ENCODE data around the gene HES7. TPM values are rescaled to one million over a fixed set of nuclear protein-coding genes. Genes with fewer than 3 reads are reported as not detected.

The HES7 gene
- polyA plus RNA-seq, 1 of the 3 experiments (the other 2 are of a cell fraction): 1.2 TPM

- TF ChIP-seq YY1 (IDR thresholded peaks at IDR 0.05; ENCODE audit: low read depth): no peak
These were observed 18.4 kb upstream of the HES7 start (continued) for GRCh38 chr17:8142158-8142886.

- H3K4me3 ChIP-seq (ENCODE audit: low read depth in 2 of 2, low read length in 1 of 2): no peak overlapping the region
- no peak overlapping the region for H3K9ac ChIP-seq
- CTCF ChIA-PET: interaction anchor here (0.6 to 9.5 kb wide), 5 partner anchors 17 to 1522 kb away, joined by 3 to 98 read pairs (median 3); partner anchors contain the start of genes ALOXE3 and VAMP2
- no peak for DNase-seq
- TF ChIP-seq RXRA (IDR thresholded peaks at IDR 0.05; ENCODE audit: borderline replicate concordance, low read depth): no peak
- TF ChIP-seq CTCF (IDR thresholded peaks at IDR 0.05): no peak
- TF ChIP-seq MXI1 (IDR thresholded peaks at IDR 0.05; ENCODE audit: low read depth, low read length): no peak
- H4K20me1 ChIP-seq (ENCODE audit: insufficient read depth): peaks cover 8% of the 10 kb centered on the region; the same call in 1 of the 2 replicates
- H3F3A ChIP-seq (replicated peaks; ENCODE audit: insufficient read depth): peaks cover 27% of the 10 kb centered on the region
- WGBS (ENCODE audit: low lambda C conversion rate): 96% methylated on average over 9 of the region's 11 CpGs
- peaks cover 20 to 47% of the 10 kb centered on the region in 2 experiments for H3K36me3 ChIP-seq (replicated peaks in 1 of 2; ENCODE audit: control insufficient read depth in 1 of 2, insufficient read depth in 2 of 2, low read length in 1 of 2)
- POLR2A ChIA-PET: interaction anchor here (1.7 kb wide), 1 partner anchor 15 kb away, joined by 6 read pairs; no protein-coding TSS in a partner anchor
- H3K9me3 ChIP-seq: no peaks in the 10 kb centered on the region
- H3K27ac ChIP-seq (ENCODE audit: low read depth in 2 of 2, low read length in 1 of 2): no peak overlapping the region
- H3K79me2 ChIP-seq (ENCODE audit: insufficient read depth): no peaks in the 10 kb centered on the region
- H3K4me2 ChIP-seq: no peak overlapping the region
- no peaks in the 10 kb centered on the region for H3K9me2 ChIP-seq
- no peak overlapping the region for H2AFZ ChIP-seq (ENCODE audit: low read depth)
- no peaks in the 10 kb centered on the region for H3K27me3 ChIP-seq (ENCODE audit: insufficient read depth)
- peaks cover 0 to 5% of the 10 kb centered on the region in 2 experiments; a peak in 1 of 4 replicates for H3K4me1 ChIP-seq (ENCODE audit: control insufficient read depth in 1 of 2, insufficient read depth in 2 of 2, low read depth in 1 of 2, low read length in 1 of 2)
These were observed 17.8 kb upstream of the HES7 start for GRCh38 chr17:8141741-8142140.

- no peak for TF ChIP-seq TEAD4 (IDR thresholded peaks at IDR 0.05; ENCODE audit: borderline replicate concordance, insufficient read depth)
- TF ChIP-seq CHD2 (IDR thresholded peaks at IDR 0.05; ENCODE audit: low read length, partially characterized antibody): no peak
- TF ChIP-seq POLR2AphosphoS5 (IDR thresholded peaks at IDR 0.05; ENCODE audit: low read depth, low read length): no peak
- no peak for TF ChIP-seq MEF2A (IDR thresholded peaks at IDR 0.05; ENCODE audit: borderline replicate concordance, low read depth)
- no peak for TF ChIP-seq USF2 (IDR thresholded peaks at IDR 0.05; ENCODE audit: borderline replicate concordance, low read depth, low read length)
- no peak for TF ChIP-seq IRF3 (IDR thresholded peaks at IDR 0.05; ENCODE audit: low read depth, low read length)
- no peak for TF ChIP-seq CTCF (IDR thresholded peaks at IDR 0.05)
- TF ChIP-seq ZBTB33 (IDR thresholded peaks at IDR 0.05; ENCODE audit: borderline replicate concordance, low read depth): no peak
- no peak for TF ChIP-seq TCF12 (IDR thresholded peaks at IDR 0.05)
- TF ChIP-seq RXRA (IDR thresholded peaks at IDR 0.05; ENCODE audit: borderline replicate concordance, low read depth): no peak
- TF ChIP-seq SMC3 (IDR thresholded peaks at IDR 0.05; ENCODE audit: low read depth, low read length): no peak
- Histone ChIP-seq H3K27me3 (ENCODE audit: insufficient read depth) (no peaks in the 10 kb centered on the region), H3K9ac (no peak overlapping the region), H3K36me3 (replicated peaks in 1 of 2; ENCODE audit: control insufficient read depth in 1 of 2, insufficient read depth in 2 of 2, low read length in 1 of 2) (peaks cover 15 to 40% of the 10 kb centered on the region in 2 experiments), H3F3A (replicated peaks; ENCODE audit: insufficient read depth) (peaks cover 27% of the 10 kb centered on the region), H3K4me2 (no peak overlapping the region), H3K4me1 (ENCODE audit: control insufficient read depth in 1 of 2, insufficient read depth in 2 of 2, low read depth in 1 of 2, low read length in 1 of 2) (peaks cover 0 to 5% of the 10 kb centered on the region in 2 experiments; a peak in 1 of 4 replicates), H3K9me3 (no peaks in the 10 kb centered on the region), H3K9me2 (no peaks in the 10 kb centered on the region), H3K79me2 (ENCODE audit: insufficient read depth) (no peaks in the 10 kb centered on the region), H3K27ac (ENCODE audit: low read depth in 2 of 2, low read length in 1 of 2) (no peak overlapping the region), H3K4me3 (ENCODE audit: low read depth in 2 of 2, low read length in 1 of 2) (no peak overlapping the region), H4K20me1 (ENCODE audit: insufficient read depth) (peaks cover 8% of the 10 kb centered on the region; the same call in 1 of the 2 replicates), H2AFZ (ENCODE audit: low read depth) (no peak overlapping the region)
- 94% methylated on average over 7 of the region's 7 CpGs for WGBS (ENCODE audit: low lambda C conversion rate)
- POLR2A ChIA-PET: interaction anchor here (1.7 to 4.1 kb wide), 2 partner anchors 10 to 14 kb away, joined by 6 to 19 read pairs; partner anchors contain the start of gene PER1
- no peak for DNase-seq
- CTCF ChIA-PET: interaction anchor here (0.6 to 9.5 kb wide), 8 partner anchors 9 to 1522 kb away, joined by 3 to 98 read pairs (median 6); partner anchors contain the start of genes ALOXE3, PER1 and VAMP2
These were observed 17.1 kb upstream of the HES7 start for GRCh38 chr17:8141045-8141444.

Data from SK-N-SH (cell line).